Mucosa of stomach (tissue), 1 donor: ENCODE measurements around the gene RBMS1.

ENCODE experiments used
- H3K27me3 ChIP-seq: one replicate; pipeline ENCODE4 v1.7.0; 2013; ENCODE audit warnings: mild to moderate bottlenecking, low read length; ENCODE audit not compliant: control insufficient read depth, insufficient read depth
- H3K36me3 ChIP-seq: one replicate; pipeline ENCODE4 v1.7.0; 2013; ENCODE audit warnings: low read length; ENCODE audit not compliant: control insufficient read depth, insufficient read depth
- H3K4me1 ChIP-seq: one replicate; pipeline ENCODE4 v1.7.0; 2013; ENCODE audit warnings: mild to moderate bottlenecking, low read length; ENCODE audit not compliant: control insufficient read depth, insufficient read depth
- H3K4me3 ChIP-seq: one replicate; pipeline ENCODE4 v1.7.0; 2013; ENCODE audit warnings: low read length
- H3K9ac ChIP-seq: one replicate; pipeline ENCODE4 v1.7.0; 2013; ENCODE audit warnings: mild to moderate bottlenecking, low read length, moderate library complexity
- H3K9me3 ChIP-seq: one replicate; pipeline ENCODE4 v1.7.0; 2013; ENCODE audit warnings: mild to moderate bottlenecking, low read length, moderate library complexity; ENCODE audit not compliant: control insufficient read depth
- donor health status: Pancreatic carcinoma.

RBMS1 gene

DNA sequence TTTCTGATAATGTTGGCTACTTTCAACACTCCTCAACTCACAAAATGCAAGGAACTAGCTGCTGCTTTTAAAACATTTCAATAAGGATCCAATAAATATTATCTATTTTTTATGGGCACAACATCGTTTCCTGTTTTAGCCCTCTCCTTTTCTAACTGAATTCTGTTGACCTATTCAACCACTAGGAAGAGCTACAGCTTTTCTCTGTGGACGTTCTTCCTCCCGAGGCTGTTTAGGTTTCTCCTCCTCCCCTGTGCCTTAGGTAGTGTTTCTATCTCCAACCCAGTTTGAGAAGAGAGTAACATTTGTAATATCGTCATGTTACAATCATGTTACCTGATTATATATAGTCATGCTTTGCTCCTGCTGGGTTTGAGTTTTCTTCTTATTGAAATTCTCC is 202.2 kb downstream of the RBMS1 start:
- H3K4me1 ChIP-seq = no peaks in the 10 kb centered on the region

DNA sequence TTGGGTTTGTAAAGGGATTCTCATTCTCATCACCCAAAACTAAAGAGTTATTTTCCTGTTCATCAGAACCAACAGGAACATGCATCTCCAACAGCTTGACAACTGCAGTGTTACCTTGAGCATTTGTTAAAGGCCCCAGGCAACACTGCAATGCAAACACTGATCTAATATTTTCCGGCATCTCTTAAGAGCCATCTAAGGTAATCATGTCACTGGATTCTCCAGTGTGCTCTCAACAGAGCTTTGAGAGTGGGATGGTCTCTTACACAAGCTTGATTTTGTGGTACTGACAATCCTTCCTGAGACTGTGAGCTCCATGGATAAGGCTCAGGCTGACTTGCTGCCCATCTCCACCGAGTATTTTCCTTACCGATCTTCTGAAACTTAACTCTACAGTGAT is 203.0 kb downstream of the RBMS1 start:
- Histone ChIP-seq H3K9ac (no peak overlapping the region), H3K4me1 (no peaks in the 10 kb centered on the region), H3K9me3 (no peaks in the 10 kb centered on the region), H3K27me3 (no peaks in the 10 kb centered on the region), H3K36me3 (no peaks in the 10 kb centered on the region), H3K4me3 (no peak overlapping the region)

More for the DNA sequence above, 202.2 kb downstream of the RBMS1 start:
- Histone ChIP-seq H3K4me3 (no peak overlapping the region), H3K27me3 (no peaks in the 10 kb centered on the region), H3K36me3 (no peaks in the 10 kb centered on the region), H3K9ac (no peak overlapping the region), H3K9me3 (no peaks in the 10 kb centered on the region)

DNA sequence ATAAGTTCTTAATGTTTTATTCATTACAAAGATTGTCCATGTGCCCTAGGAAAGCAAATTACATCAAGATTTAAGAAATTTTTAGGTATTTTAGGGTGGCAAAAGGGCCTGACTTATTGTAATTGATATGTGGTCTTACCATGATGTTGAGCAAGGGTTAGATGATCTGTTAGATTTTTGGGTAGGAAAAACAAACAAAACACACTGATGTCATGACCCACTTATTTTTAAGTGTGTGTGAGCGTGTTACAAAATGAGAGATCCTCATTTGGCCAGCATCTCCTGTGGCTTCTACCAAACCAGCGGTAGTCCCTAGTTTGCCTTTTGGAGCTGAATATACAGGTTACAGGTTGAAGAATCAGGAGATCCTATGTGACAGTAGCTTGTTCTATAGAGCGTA is 203.8 kb downstream of the RBMS1 start:
- Histone ChIP-seq H3K36me3 (no peaks in the 10 kb centered on the region), H3K27me3 (no peaks in the 10 kb centered on the region), H3K9me3 (no peaks in the 10 kb centered on the region), H3K4me1 (no peaks in the 10 kb centered on the region), H3K4me3 (no peak overlapping the region), H3K9ac (no peak overlapping the region)

DNA sequence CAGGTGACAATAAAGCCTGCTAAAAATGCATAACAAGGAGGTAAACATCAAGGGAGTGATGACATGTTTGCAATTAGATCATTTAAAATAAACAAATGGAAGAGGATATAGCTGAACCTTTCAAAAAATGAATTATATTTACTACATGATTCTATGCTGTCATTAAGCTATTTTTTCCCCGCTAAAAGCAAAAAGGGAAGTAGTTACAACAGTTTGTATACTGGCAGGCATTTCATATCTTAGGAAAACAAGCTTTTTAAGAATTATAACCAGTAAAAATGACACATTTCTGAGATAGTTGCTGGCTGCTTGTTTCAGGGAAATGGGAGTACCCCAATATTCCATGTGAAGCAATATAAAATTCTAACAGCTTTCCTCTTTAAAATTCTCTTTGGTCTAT is 204.5 kb downstream of the RBMS1 start:
- H3K4me1 ChIP-seq = no peaks in the 10 kb centered on the region

DNA sequence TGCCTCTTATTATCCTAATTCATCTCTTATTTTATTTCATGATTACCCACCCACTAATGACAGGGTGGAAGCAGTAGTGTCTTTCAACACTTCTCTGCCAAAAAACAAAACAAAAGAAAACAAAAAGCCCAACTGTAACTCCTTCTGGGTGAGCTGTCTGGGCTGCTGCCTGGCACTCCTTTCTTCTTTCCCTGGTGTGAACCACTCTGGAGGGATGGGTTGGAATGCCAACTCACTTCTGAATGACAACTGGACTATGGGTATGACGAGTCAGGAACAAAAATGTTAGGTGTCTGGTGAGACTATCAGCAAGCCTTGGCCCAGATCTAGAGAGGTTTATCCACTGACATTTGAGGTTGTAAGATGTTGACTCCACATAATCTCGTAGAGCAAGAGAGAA is 205.3 kb downstream of the RBMS1 start:
- Histone ChIP-seq H3K36me3 (no peaks in the 10 kb centered on the region), H3K27me3 (no peaks in the 10 kb centered on the region), H3K4me3 (no peak overlapping the region), H3K9me3 (no peaks in the 10 kb centered on the region), H3K4me1 (no peaks in the 10 kb centered on the region), H3K9ac (no peak overlapping the region)

More for the DNA sequence above, 204.5 kb downstream of the RBMS1 start:
- H3K9me3 ChIP-seq = no peaks in the 10 kb centered on the region
- no peaks in the 10 kb centered on the region for H3K27me3 ChIP-seq
- H3K4me3 ChIP-seq = no peak overlapping the region
- no peaks in the 10 kb centered on the region for H3K36me3 ChIP-seq
- no peak overlapping the region for H3K9ac ChIP-seq

DNA sequence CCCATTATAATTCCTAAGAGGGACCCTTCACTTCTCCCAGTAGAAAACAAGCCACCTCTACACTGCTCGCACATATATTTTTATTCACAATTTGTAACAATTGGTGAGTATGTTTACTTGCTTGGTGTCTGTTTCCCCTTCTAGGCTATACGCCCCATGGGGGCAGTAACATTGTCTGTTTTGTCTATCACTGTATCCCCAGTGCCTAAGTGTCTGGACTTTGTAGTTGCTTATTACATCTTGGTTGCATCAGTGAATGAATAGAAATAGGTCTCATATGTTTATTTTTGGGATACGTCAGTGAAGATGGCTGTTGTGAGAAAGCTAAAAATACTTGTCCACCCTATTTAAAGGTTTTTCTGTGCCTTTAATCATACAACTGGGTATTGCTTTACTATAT is 206.1 kb downstream of the RBMS1 start:
- no peaks in the 10 kb centered on the region for H3K36me3 ChIP-seq
- no peak overlapping the region for H3K9ac ChIP-seq
- H3K9me3 ChIP-seq = no peaks in the 10 kb centered on the region
- no peaks in the 10 kb centered on the region for H3K27me3 ChIP-seq
- H3K4me3 ChIP-seq = no peak overlapping the region
- H3K4me1 ChIP-seq = no peaks in the 10 kb centered on the region

DNA sequence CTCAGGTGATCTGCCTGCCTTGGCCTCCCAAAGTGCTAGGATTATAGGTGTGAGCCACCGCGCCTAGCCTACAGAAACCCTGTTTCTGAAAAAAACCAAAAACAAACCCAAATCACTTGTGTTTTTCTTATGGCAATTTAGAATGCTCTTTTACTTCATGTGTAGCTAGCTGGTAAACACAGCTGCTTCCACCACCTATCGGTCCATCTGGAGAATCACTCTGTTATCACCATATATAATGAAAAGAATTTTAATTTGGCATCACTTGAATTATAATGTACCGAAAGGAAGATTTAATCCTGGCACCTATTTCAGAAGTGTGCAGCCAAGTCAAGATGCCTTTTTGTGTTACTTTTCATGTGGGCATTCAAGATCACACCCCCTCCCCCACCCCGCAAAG is 207.1 kb downstream of the RBMS1 start:
- H3K9ac ChIP-seq = no peak overlapping the region
- no peaks in the 10 kb centered on the region for H3K36me3 ChIP-seq
- H3K4me1 ChIP-seq = no peaks in the 10 kb centered on the region
- no peak overlapping the region for H3K4me3 ChIP-seq
- H3K27me3 ChIP-seq = no peaks in the 10 kb centered on the region
- no peaks in the 10 kb centered on the region for H3K9me3 ChIP-seq

DNA sequence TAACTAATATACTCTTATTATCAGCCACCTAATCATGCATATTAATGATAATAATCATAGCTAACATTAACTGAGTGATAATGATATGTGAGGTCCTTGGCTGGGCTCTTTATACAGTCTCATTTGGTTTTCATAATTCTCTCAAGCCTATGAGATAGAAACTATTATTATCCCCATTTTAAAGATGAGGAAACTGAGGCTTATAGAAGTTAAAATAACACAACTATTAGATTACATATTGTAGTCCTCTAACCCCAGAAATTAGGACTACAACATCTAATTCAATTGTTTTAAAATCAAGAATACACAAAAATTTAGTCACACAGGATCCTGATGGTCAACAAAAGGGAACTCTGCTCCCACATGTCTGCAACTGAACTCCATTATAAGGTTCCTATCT is 209.9 kb downstream of the RBMS1 start:
- Histone ChIP-seq H3K4me3 (no peak overlapping the region), H3K9me3 (no peaks in the 10 kb centered on the region), H3K27me3 (no peaks in the 10 kb centered on the region), H3K9ac (no peak overlapping the region), H3K4me1 (no peaks in the 10 kb centered on the region), H3K36me3 (no peaks in the 10 kb centered on the region)

DNA sequence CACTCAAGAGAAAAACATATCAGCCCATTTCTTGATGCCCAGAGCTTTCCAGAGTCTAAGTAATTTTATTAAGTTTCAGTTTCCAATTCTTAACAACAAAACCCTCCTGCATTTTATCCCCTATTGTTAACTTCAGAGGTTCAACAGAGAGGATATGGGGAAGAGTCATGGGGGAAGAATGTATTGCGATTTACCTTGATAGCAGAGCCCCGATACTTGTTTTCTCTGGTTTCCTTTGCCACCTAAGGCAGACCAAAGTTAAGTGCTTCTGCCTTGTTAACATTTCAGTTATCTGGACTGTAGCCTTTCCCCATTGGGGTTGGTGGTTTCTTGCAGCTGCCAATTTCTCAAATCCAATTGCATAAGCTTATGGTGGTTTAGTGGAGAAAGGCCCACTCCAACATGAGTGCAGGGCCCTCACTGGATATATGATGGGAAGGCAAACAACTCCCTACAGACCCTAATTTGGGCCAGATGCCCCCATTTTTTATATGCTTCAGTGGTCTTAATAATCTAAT is 211.5 kb downstream of the RBMS1 start:
- Histone ChIP-seq H3K27me3 (no peaks in the 10 kb centered on the region), H3K4me1 (no peaks in the 10 kb centered on the region), H3K9ac (no peak overlapping the region), H3K9me3 (no peaks in the 10 kb centered on the region), H3K4me3 (no peak overlapping the region), H3K36me3 (no peaks in the 10 kb centered on the region)

DNA sequence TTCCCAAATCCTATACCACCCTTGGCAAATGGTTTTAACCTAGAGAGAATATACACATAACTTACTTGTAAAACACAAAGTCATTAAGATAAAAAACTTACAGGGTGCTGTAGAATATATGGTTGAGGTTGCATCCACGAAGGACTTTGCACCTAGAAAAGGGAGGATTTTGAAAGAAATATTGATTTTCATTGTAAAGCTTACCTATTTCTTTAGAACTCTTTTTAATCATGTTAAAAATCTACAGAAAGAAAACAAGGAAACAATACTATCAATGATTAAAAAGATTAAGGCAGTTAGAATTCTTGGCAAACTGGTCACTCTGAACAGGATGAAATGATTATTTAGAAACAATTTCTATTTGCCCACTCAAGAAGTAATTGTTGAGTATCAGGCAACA is 212.4 kb downstream of the RBMS1 start:
- H3K27me3 ChIP-seq = no peaks in the 10 kb centered on the region
- no peak overlapping the region for H3K9ac ChIP-seq
- no peaks in the 10 kb centered on the region for H3K9me3 ChIP-seq
- H3K4me1 ChIP-seq = no peaks in the 10 kb centered on the region
- H3K4me3 ChIP-seq = no peak overlapping the region
- H3K36me3 ChIP-seq = no peaks in the 10 kb centered on the region

DNA sequence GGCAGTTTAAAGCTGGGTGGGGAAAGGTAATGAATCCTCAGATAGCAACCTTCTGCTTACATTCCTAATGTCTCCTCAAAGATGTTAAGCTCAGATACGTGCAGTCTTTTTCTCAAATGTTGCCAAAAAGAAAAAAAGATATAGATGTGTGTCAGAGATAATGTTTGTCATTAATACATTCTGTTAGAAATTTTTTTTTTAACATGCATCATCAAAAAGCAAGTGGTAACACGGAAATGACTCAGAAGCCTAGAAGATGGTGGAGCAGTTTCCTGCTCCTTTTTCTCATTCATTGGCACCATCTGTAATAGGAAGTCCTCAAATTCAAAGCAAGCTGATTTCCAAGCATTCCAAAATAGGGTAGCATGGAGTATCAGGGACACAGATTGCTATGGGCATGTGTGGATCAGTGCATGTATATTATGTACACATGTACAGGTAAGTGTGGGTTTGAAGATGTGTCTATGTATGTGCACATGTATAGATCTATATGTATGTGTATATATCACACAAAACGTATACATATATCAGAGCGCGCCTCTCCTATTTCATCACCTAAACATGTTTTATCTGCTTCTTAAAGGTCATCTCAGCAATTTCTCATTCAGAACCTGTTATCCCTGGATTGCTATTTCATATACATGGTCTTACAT is 213.7 kb downstream of the RBMS1 start:
- H3K9ac ChIP-seq = no peak overlapping the region
- H3K9me3 ChIP-seq = no peaks in the 10 kb centered on the region
- no peaks in the 10 kb centered on the region for H3K27me3 ChIP-seq
- H3K4me3 ChIP-seq = no peak overlapping the region
- no peaks in the 10 kb centered on the region for H3K4me1 ChIP-seq
- no peaks in the 10 kb centered on the region for H3K36me3 ChIP-seq

DNA sequence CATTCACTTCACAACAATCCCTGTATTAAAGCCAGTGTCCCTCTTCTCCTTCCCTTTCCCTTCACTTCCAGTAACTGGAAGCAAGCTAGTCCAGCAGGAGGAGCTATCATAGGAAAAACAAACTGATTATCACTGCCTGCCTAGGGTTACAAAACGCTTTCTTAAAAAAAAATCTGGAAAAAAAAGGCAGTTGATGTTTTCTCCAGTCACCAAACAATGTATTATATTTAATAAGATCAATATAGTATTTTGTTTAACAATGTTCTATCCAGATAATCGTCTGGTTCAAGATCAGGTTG is 214.8 kb downstream of the RBMS1 start:
- H3K27me3 ChIP-seq = no peaks in the 10 kb centered on the region
- no peaks in the 10 kb centered on the region for H3K36me3 ChIP-seq
- no peaks in the 10 kb centered on the region for H3K9me3 ChIP-seq
- no peaks in the 10 kb centered on the region for H3K4me1 ChIP-seq
- H3K9ac ChIP-seq = no peak overlapping the region
- no peak overlapping the region for H3K4me3 ChIP-seq
